GM23338 (cell line): ENCODE measurements around the gene DNASE2. TPM values are rescaled to one million over a fixed set of nuclear protein-coding genes. Genes with fewer than 3 reads are reported as not detected.

Experiments
- ATAC-seq: fragments of 200-7000 bp; cut with Tn5 transposase; 3 replicates; pipeline ENCODE4 v1.9.1; 2020
- DNase-seq: peaks from one replicate; pipeline ENCODE4 v3.0.0-alpha.2; 2015; ENCODE audit warnings: low spot score
- H2AFZ ChIP-seq: fragments of 200-600 bp; sonication (generic); 2 replicates; pipeline ENCODE4 v1.8.0; 2016; ENCODE audit warnings: antibody characterized with exemption, mild to moderate bottlenecking, moderate library complexity
- H3F3A ChIP-seq: fragments of 200-600 bp; sonication (generic); replicated peaks from 2 replicates; pipeline ENCODE4 v1.8.0; 2017; ENCODE audit warnings: antibody characterized with exemption, mixed run types, low read depth
- H3K27ac ChIP-seq: fragments of 200-600 bp; sonication (generic); 2 replicates; pipeline ENCODE4 v1.6.1; 2016; ENCODE audit warnings: low read depth
- H3K27me3 ChIP-seq: fragments of 200-600 bp; sonication (generic); 2 replicates; pipeline ENCODE4 v1.8.0; 2016; ENCODE audit warnings: mild to moderate bottlenecking, mixed run types, moderate library complexity; ENCODE audit not compliant: insufficient read depth
- H3K36me3 ChIP-seq: fragments of 200-600 bp; sonication (generic); 2 replicates; pipeline ENCODE4 v1.8.0; 2016; ENCODE audit warnings: mild to moderate bottlenecking; ENCODE audit not compliant: insufficient read depth
- H3K4me1 ChIP-seq: fragments of 200-600 bp; sonication (generic); 2 replicates; pipeline ENCODE4 v1.8.0; 2016; ENCODE audit warnings: mild to moderate bottlenecking, moderate library complexity; ENCODE audit not compliant: insufficient read depth
- H3K4me2 ChIP-seq: fragments of 200-600 bp; sonication (generic); 2 replicates; pipeline ENCODE4 v1.7.1; 2017; ENCODE audit warnings: mixed run types
- H3K4me3 ChIP-seq: fragments of 200-600 bp; sonication (generic); 2 replicates; pipeline ENCODE4 v1.6.1; 2016; ENCODE audit warnings: mixed run types
- H3K79me2 ChIP-seq: fragments of 200-600 bp; sonication (generic); replicated peaks from 2 replicates; pipeline ENCODE4 v1.8.0; 2017; ENCODE audit warnings: mild to moderate bottlenecking; ENCODE audit not compliant: insufficient read depth
- H3K9me2 ChIP-seq: fragments of 200-600 bp; sonication (generic); 2 replicates; pipeline ENCODE4 v1.8.0; 2017; ENCODE audit not compliant: insufficient read depth
- H4K20me1 ChIP-seq: fragments of 200-600 bp; sonication (generic); replicated peaks from 2 replicates; pipeline ENCODE4 v1.8.0; 2017; ENCODE audit warnings: mild to moderate bottlenecking; ENCODE audit not compliant: insufficient read depth
- H3K27ac Mint-ChIP-seq: 2 replicates; pipeline ENCODE4 v1.8.0; 2020; ENCODE audit warnings: inconsistent platforms, mild to moderate bottlenecking, moderate library complexity, mixed read lengths
- H3K27me3 Mint-ChIP-seq: 3 replicates; pipeline ENCODE4 v1.8.0; 2022; ENCODE audit warnings: low read depth, mild to moderate bottlenecking, moderate library complexity, mixed read lengths, inconsistent platforms; ENCODE audit not compliant: insufficient read depth, poor library complexity
- H3K36me3 Mint-ChIP-seq: 3 replicates; pipeline ENCODE4 v1.8.0; 2021; ENCODE audit warnings: low read depth, mild to moderate bottlenecking, inconsistent platforms, moderate library complexity, mixed read lengths
- H3K4me1 Mint-ChIP-seq: 3 replicates; pipeline ENCODE4 v1.8.0; 2020; ENCODE audit warnings: mild to moderate bottlenecking, inconsistent platforms, mixed read lengths
- H3K4me3 Mint-ChIP-seq: 3 replicates; pipeline ENCODE4 v1.8.0; 2021; ENCODE audit warnings: moderate library complexity, mild to moderate bottlenecking, inconsistent platforms, mixed read lengths
- H3K9me3 Mint-ChIP-seq: 3 replicates; pipeline ENCODE4 v1.8.0; 2020; ENCODE audit warnings: moderate library complexity, mild to moderate bottlenecking, inconsistent platforms, mixed read lengths
- CREB1 ChIP-seq: fragments of 250-450 bp; sonication (Bioruptor Pico); IDR thresholded peaks from 2 replicates; pipeline ENCODE4 v1.5.0; 2020; ENCODE audit warnings: low read depth, mild to moderate bottlenecking, moderate library complexity
- CTCF ChIP-seq, 2 experiments: fragments of 200-600 bp in 1 of 2; sonication (generic) in 1 of 2; conservative IDR thresholded peaks; 2 replicates each; pipeline versions ENCODE4 v1.5.1 to v1.6.1; 2016 to 2017; ENCODE audit warnings: antibody characterized with exemption in 2 of 2, low read depth in 2 of 2, mild to moderate bottlenecking in 2 of 2, moderate library complexity in 1 of 2
- ETS1 ChIP-seq: IDR thresholded peaks from 2 replicates; pipeline ENCODE4 v1.6.1; 2016; ENCODE audit warnings: antibody characterized with exemption
- EZH2 ChIP-seq: fragments of 200-600 bp; sonication (generic); IDR thresholded peaks from one replicate; pipeline ENCODE4 v1.8.0; 2017; ENCODE audit warnings: antibody characterized with exemption, mild to moderate bottlenecking, low read depth; ENCODE audit not compliant: unreplicated experiment
- EZH2phosphoT487 ChIP-seq: fragments of 200-600 bp; sonication (generic); IDR thresholded peaks from one replicate; pipeline ENCODE4 v1.8.1; 2018; ENCODE audit warnings: antibody characterized with exemption; ENCODE audit not compliant: unreplicated experiment
- JUNB ChIP-seq: IDR thresholded peaks from one replicate; pipeline ENCODE4 v1.6.1; 2016; ENCODE audit warnings: antibody characterized with exemption; ENCODE audit not compliant: unreplicated experiment
- NANOG ChIP-seq: IDR thresholded peaks from 2 replicates; pipeline ENCODE4 v1.6.1; 2016; ENCODE audit warnings: antibody characterized with exemption, borderline replicate concordance
- POLR2AphosphoS5 ChIP-seq: IDR thresholded peaks from 2 replicates; pipeline ENCODE4 v1.6.1; 2016; ENCODE audit warnings: antibody characterized with exemption, low read depth
- REST ChIP-seq: IDR thresholded peaks from one replicate; pipeline ENCODE4 v1.6.1; 2018; ENCODE audit warnings: antibody characterized with exemption; ENCODE audit not compliant: unreplicated experiment
- STAT1 ChIP-seq: IDR thresholded peaks from one replicate; pipeline ENCODE4 v1.6.1; 2016; ENCODE audit warnings: antibody characterized with exemption; ENCODE audit not compliant: unreplicated experiment
- ZNF114 ChIP-seq: fragments of 250-450 bp; sonication (Bioruptor Pico); IDR thresholded peaks from 2 replicates; pipeline ENCODE4 v1.5.0; 2020; ENCODE audit warnings: mild to moderate bottlenecking, moderate library complexity
- ZNF331 ChIP-seq: fragments of 250-450 bp; sonication (Bioruptor Pico); IDR thresholded peaks from 2 replicates; pipeline ENCODE4 v1.5.0; 2020; ENCODE audit warnings: low read depth, mild to moderate bottlenecking, moderate library complexity
- ZNF462 ChIP-seq: fragments of 250-450 bp; sonication (Bioruptor Pico); IDR thresholded peaks from 2 replicates; pipeline ENCODE4 v1.5.0; 2020; ENCODE audit warnings: mild to moderate bottlenecking, moderate library complexity
- polyA plus RNA-seq: library from polyadenylated mRNA; unstranded; fragments of >200 nt; fragmentation: Nextera tagmentation; extraction: Ambion mirVana; gene quantifications from 2 replicates; pipeline ENCODE4 v1.2.1, GENCODE V29; 2016
- total RNA-seq: library from RNA; depleted of rRNA; stranded (reverse); fragments of >200 nt; shearing (Covaris generic); gene quantifications from 2 replicates; pipeline ENCODE4 v1.2.3, GENCODE V29; 2014

Gene DNASE2
- total and polyA plus RNA-seq, 2 experiments from 2014 or later, result 17.4 to 35.0 TPM

GRCh38 chr19:12896460-12896859, 15.2 kb upstream of the DNASE2 start:
- 0 out of 2 replicates have a peak, but pooled peaks cover 6% of the 10 kb centered on the region for H3K4me1 ChIP-seq
- H4K20me1 ChIP-seq, result peaks cover 9% of the 10 kb centered on the region
- H3K36me3 Mint-ChIP-seq, result peaks cover 55% of the 10 kb centered on the region
- TF ChIP-seq POLR2AphosphoS5 (no peak), CTCF (conservative IDR thresholded peaks at IDR 0.05; ENCODE audit: low read depth in 2 of 2) (no peak), NANOG (no peak), ZNF331 (CRISPR knock-in tag) (no peak), EZH2phosphoT487 (no peak), ETS1 (no peak), STAT1 (no peak), CREB1 (CRISPR knock-in tag) (no peak), EZH2 (no peak), ZNF114 (CRISPR knock-in tag) (no peak), ZNF462 (CRISPR knock-in tag) (no peak), JUNB (no peak), REST (no peak)
- H3K4me3 Mint-ChIP-seq, result no peak overlapping the region
- H3K9me3 Mint-ChIP-seq, result no peaks in the 10 kb centered on the region; the same call in 2 of the 3 replicates
- H3K4me3 ChIP-seq, result no peak overlapping the region
- no peaks in the 10 kb centered on the region for H3K27me3 ChIP-seq
- peaks cover 16% of the 10 kb centered on the region for H3K36me3 ChIP-seq
- ATAC-seq, result no peak
- H3K79me2 ChIP-seq, result peaks cover 14% of the 10 kb centered on the region
- H3K27me3 Mint-ChIP-seq, result peaks cover 8% of the 10 kb centered on the region
- no peak for DNase-seq
- H3K9me2 ChIP-seq, result no peaks in the 10 kb centered on the region
- no peak overlapping the region for H2AFZ ChIP-seq
- no peak overlapping the region for H3K27ac ChIP-seq
- no peak overlapping the region for H3K4me2 ChIP-seq
- no peaks in the 10 kb centered on the region for H3K4me1 Mint-ChIP-seq
- peaks cover 9% of the 10 kb centered on the region for H3F3A ChIP-seq
- H3K27ac Mint-ChIP-seq, result no peak overlapping the region
